ENCODE data around the gene MICU2. TPM values are rescaled to one million over a fixed set of nuclear protein-coding genes. Genes with fewer than 3 reads are reported as not detected.

MICU2 gene
- total and polyA plus RNA-seq, 2 of the 13 experiments (the other 11 are each of a cell fraction or from before 2014, with no cell fraction given) = 31.7 to 42.4 TPM

DNA sequence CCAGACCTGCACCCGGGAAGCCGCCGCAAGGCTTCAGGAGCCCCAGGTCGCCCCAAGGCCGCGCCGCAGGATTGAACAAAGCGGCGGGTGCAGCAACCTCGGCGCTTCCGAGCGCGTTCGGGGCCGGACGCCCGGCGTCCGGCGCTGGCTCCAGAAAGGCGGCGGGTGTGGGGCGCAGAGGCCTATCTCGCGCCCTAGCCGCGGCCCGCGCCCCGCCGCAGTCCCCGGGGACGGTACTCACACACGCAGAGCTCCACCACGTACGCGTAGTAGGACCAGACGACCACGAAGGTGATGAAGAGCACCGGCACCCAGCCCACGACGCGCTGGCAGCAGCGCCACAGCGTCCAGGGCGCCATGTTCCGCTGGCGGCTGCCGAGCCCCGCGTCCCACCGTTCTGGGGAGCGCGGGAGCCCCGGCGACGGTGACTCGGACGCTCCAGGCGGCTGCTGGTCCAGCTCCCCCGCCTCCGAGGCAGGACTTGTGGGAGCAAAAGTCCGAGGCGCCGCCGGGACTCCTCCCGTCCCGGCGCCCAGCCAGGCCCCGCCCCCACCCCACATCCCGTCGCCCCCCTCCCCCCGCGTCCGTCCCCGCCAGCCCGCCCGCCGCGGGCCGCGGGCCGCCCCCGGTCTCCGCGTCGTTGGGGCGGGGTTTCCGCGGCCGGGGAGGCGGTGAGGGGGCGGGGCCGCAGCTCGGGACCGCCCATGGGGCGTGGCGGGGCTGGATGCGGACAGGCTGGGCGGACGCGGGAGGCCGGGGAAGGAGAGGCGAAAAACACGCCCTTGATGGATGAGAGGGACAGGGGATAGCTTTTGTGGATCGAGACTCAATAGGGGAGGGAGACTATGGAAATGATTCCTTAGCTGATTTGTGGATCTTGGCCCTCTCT lies 144.9 kb downstream of the MICU2 start, which contains the start of gene ZDHHC20 (continued):
- TF ChIP-seq ZMAT3 (CRISPR knock-in tag; conservative IDR thresholded peaks at IDR 0.05) = peak; percentile 50; the same call in 1 of the 2 replicates
- TF ChIP-seq BCL6 (CRISPR knock-in tag; IDR thresholded peaks at IDR 0.05) = no peak
- TF ChIP-seq ARHGAP35 (CRISPR knock-in tag; IDR thresholded peaks at IDR 0.05; ENCODE audit: borderline replicate concordance) = no peak
- TF ChIP-seq TEAD2 (CRISPR knock-in tag; IDR thresholded peaks at IDR 0.05) = no peak
- TF ChIP-seq MBD4 (IDR thresholded peaks at IDR 0.05; ENCODE audit: borderline replicate concordance, low read length) = no peak
- TF ChIP-seq FOXK2 (IDR thresholded peaks at IDR 0.05) = no peak
- TF ChIP-seq ZSCAN22 (CRISPR knock-in tag; IDR thresholded peaks at IDR 0.05) = no peak
- TF ChIP-seq, protein P1, sequence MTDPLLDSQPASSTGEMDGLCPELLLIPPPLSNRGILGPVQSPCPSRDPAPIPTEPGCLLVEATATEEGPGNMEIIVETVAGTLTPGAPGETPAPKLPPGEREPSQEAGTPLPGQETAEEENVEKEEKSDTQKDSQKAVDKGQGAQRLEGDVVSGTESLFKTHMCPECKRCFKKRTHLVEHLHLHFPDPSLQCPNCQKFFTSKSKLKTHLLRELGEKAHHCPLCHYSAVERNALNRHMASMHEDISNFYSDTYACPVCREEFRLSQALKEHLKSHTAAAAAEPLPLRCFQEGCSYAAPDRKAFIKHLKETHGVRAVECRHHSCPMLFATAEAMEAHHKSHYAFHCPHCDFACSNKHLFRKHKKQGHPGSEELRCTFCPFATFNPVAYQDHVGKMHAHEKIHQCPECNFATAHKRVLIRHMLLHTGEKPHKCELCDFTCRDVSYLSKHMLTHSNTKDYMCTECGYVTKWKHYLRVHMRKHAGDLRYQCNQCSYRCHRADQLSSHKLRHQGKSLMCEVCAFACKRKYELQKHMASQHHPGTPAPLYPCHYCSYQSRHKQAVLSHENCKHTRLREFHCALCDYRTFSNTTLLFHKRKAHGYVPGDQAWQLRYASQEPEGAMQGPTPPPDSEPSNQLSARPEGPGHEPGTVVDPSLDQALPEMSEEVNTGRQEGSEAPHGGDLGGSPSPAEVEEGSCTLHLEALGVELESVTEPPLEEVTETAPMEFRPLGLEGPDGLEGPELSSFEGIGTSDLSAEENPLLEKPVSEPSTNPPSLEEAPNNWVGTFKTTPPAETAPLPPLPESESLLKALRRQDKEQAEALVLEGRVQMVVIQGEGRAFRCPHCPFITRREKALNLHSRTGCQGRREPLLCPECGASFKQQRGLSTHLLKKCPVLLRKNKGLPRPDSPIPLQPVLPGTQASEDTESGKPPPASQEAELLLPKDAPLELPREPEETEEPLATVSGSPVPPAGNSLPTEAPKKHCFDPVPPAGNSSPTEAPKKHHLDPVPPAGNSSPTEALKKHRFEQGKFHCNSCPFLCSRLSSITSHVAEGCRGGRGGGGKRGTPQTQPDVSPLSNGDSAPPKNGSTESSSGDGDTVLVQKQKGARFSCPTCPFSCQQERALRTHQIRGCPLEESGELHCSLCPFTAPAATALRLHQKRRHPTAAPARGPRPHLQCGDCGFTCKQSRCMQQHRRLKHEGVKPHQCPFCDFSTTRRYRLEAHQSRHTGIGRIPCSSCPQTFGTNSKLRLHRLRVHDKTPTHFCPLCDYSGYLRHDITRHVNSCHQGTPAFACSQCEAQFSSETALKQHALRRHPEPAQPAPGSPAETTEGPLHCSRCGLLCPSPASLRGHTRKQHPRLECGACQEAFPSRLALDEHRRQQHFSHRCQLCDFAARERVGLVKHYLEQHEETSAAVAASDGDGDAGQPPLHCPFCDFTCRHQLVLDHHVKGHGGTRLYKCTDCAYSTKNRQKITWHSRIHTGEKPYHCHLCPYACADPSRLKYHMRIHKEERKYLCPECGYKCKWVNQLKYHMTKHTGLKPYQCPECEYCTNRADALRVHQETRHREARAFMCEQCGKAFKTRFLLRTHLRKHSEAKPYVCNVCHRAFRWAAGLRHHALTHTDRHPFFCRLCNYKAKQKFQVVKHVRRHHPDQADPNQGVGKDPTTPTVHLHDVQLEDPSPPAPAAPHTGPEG (CRISPR knock-in tag; IDR thresholded peaks at IDR 0.05) = no peak
- TF ChIP-seq PRPF4 (IDR thresholded peaks at IDR 0.05; ENCODE audit: low read depth, low read length, poor library complexity, severe bottlenecking) = no peak
- no peak for TF ChIP-seq ZNF468 (CRISPR knock-in tag; IDR thresholded peaks at IDR 0.05)
- TF ChIP-seq PCBP2 (optimal IDR thresholded peaks at IDR 0.05; ENCODE audit: low read depth, low read length, poor library complexity, severe bottlenecking) = no peak
- peak; percentile 10; the same call in 1 of the 2 replicates for TF ChIP-seq ELF3 (CRISPR knock-in tag; IDR thresholded peaks at IDR 0.05)
- no peak for TF ChIP-seq REXO4 (CRISPR knock-in tag; IDR thresholded peaks at IDR 0.05; ENCODE audit: borderline replicate concordance)
- TF ChIP-seq NFE2L1 (CRISPR knock-in tag; IDR thresholded peaks at IDR 0.05; ENCODE audit: borderline replicate concordance) = no peak; the same call in 1 of the 2 replicates
- no peak for TF ChIP-seq ERF (CRISPR knock-in tag; IDR thresholded peaks at IDR 0.05)
- TF ChIP-seq PRMT3 (CRISPR knock-in tag; IDR thresholded peaks at IDR 0.05; ENCODE audit: borderline replicate concordance, low read depth) = no peak
- TF ChIP-seq, protein P2, sequence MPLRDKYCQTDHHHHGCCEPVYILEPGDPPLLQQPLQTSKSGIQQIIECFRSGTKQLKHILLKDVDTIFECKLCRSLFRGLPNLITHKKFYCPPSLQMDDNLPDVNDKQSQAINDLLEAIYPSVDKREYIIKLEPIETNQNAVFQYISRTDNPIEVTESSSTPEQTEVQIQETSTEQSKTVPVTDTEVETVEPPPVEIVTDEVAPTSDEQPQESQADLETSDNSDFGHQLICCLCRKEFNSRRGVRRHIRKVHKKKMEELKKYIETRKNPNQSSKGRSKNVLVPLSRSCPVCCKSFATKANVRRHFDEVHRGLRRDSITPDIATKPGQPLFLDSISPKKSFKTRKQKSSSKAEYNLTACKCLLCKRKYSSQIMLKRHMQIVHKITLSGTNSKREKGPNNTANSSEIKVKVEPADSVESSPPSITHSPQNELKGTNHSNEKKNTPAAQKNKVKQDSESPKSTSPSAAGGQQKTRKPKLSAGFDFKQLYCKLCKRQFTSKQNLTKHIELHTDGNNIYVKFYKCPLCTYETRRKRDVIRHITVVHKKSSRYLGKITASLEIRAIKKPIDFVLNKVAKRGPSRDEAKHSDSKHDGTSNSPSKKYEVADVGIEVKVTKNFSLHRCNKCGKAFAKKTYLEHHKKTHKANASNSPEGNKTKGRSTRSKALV (CRISPR knock-in tag; IDR thresholded peaks at IDR 0.05) = no peak
- 0 out of 2 replicates have a peak, but pooled peaks have one; percentile 35 for TF ChIP-seq ZNF724P (CRISPR knock-in tag; IDR thresholded peaks at IDR 0.05; ENCODE audit: borderline replicate concordance)
- no peak for TF ChIP-seq ZNF253 (CRISPR knock-in tag; IDR thresholded peaks at IDR 0.05; ENCODE audit: borderline replicate concordance)
- no peak for TF ChIP-seq IRF2 (CRISPR knock-in tag; IDR thresholded peaks at IDR 0.05)
- no peak for TF ChIP-seq POLR2AphosphoS2 (IDR thresholded peaks at IDR 0.05; ENCODE audit: low read depth, low read length)
- TF ChIP-seq TBL1XR1 (IDR thresholded peaks at IDR 0.05; ENCODE audit: borderline replicate concordance, low read length, partially characterized antibody) = no peak
- no peak for TF ChIP-seq GTF2F1 (IDR thresholded peaks at IDR 0.05; ENCODE audit: low read length)
- no peak for TF ChIP-seq ZNF713 (CRISPR knock-in tag; IDR thresholded peaks at IDR 0.05)

Data from HepG2 (cell line).